H1 (cell line): ENCODE data around the gene TRDMT1. TPM values are rescaled to one million over a fixed set of nuclear protein-coding genes. Genes with fewer than 3 reads are reported as not detected.

Experiments used
- CTCF ChIA-PET: fragments of 300-600 bp; sonication (Branson Sonifier 250); formaldehyde crosslinking; loops from one replicate; lab custom pipeline; 2021; ENCODE audit not compliant: partially characterized antibody; lab: Charles Lee
- POLR2A ChIA-PET: fragments of 300-600 bp; sonication (Branson Sonifier 250); formaldehyde crosslinking; loops from one replicate; lab custom pipeline; 2021; ENCODE audit warnings: inconsistent platforms; ENCODE audit not compliant: partially characterized antibody; lab: Charles Lee
- DNase-seq, 2 experiments: peaks; one replicate each; pipeline versions ENCODE4 v3.0.0 to v3.0.0-alpha.2; 2010 to 2022; ENCODE audit warnings: low spot score in 2 of 2, low read depth in 1 of 2, mixed read lengths in 1 of 2
- FAIRE-seq: peaks from 2 replicates; lab custom pipeline; 2011; peaks lifted over from hg19 to GRCh38; lab: Jason Lieb, UNC
- H2AFZ ChIP-seq: 2 replicates; pipeline ENCODE4 v1.8.1; 2012; ENCODE audit warnings: low read length, inconsistent platforms
- H2AK5ac ChIP-seq: 2 replicates; pipeline ENCODE4 v1.6.1; 2013; ENCODE audit warnings: low read depth, low read length
- H2BK120ac ChIP-seq: replicated peaks from 2 replicates; pipeline ENCODE3; 2013; ENCODE audit warnings: low read depth, low read length, inconsistent platforms
- H2BK12ac ChIP-seq: 2 replicates; pipeline ENCODE4 v1.6.1; 2013; ENCODE audit warnings: low read depth, low read length
- H2BK15ac ChIP-seq: 2 replicates; pipeline ENCODE4 v1.6.1; 2013; ENCODE audit warnings: low read length
- H2BK20ac ChIP-seq: 2 replicates; pipeline ENCODE4 v1.6.1; 2013; ENCODE audit warnings: low read length
- H2BK5ac ChIP-seq: 2 replicates; pipeline ENCODE4 v1.6.1; 2013; ENCODE audit warnings: low read depth, low read length
- H3K14ac ChIP-seq: 2 replicates; pipeline ENCODE4 v1.6.1; 2013; ENCODE audit warnings: inconsistent platforms; ENCODE audit not compliant: insufficient read length
- H3K18ac ChIP-seq: 2 replicates; pipeline ENCODE4 v1.6.1; 2013; ENCODE audit warnings: low read length; ENCODE audit errors: extremely low read depth
- H3K23ac ChIP-seq: 2 replicates; pipeline ENCODE4 v1.6.1; 2013; ENCODE audit warnings: inconsistent platforms; ENCODE audit not compliant: insufficient read length
- H3K23me2 ChIP-seq: 2 replicates; pipeline ENCODE4 v1.6.1; 2013; ENCODE audit warnings: low read depth, low read length
- H3K27ac ChIP-seq: 2 replicates; pipeline ENCODE4 v1.6.1; 2011; ENCODE audit warnings: low read depth, low read length, inconsistent platforms
- H3K27me3 ChIP-seq, 4 experiments: replicated peaks in 1 of 4; 1 replicate in 1 of 4; 2 replicates in 3 of 4; pipeline versions ENCODE4 v1.6.1 to v1.8.1; 2011 to 2013; ENCODE audit warnings: low read length in 3 of 4, mild to moderate bottlenecking in 3 of 4, inconsistent platforms in 2 of 4, mixed read lengths in 2 of 4, moderate library complexity in 1 of 4; ENCODE audit not compliant: control insufficient read depth in 3 of 4, insufficient read depth in 3 of 4; ENCODE audit errors: extremely low read depth in 1 of 4
- H3K36me3 ChIP-seq, 4 experiments: 2 replicates each; pipeline versions ENCODE4 v1.6.1 to v1.8.1; 2011 to 2013; ENCODE audit warnings: mild to moderate bottlenecking in 4 of 4, low read length in 3 of 4, moderate library complexity in 2 of 4, control low read depth in 1 of 4, inconsistent platforms in 1 of 4; ENCODE audit not compliant: insufficient read depth in 4 of 4, control insufficient read depth in 2 of 4
- H3K4ac ChIP-seq: replicated peaks from 2 replicates; pipeline ENCODE3; 2013; ENCODE audit warnings: low read length, low read depth, mixed read lengths, inconsistent platforms; ENCODE audit not compliant: insufficient read length
- H3K4me1 ChIP-seq, 4 experiments: replicated peaks in 1 of 4; 1 replicate in 1 of 4; 2 replicates in 3 of 4; pipeline versions ENCODE4 v1.6.1 to v1.8.1; 2011 to 2013; ENCODE audit warnings: low read length in 3 of 4, inconsistent platforms in 2 of 4, mixed read lengths in 1 of 4; ENCODE audit not compliant: insufficient read depth in 4 of 4, control insufficient read depth in 3 of 4
- H3K4me2 ChIP-seq, 2 experiments: 2 replicates each; pipeline versions ENCODE4 v1.6.1 to v1.8.1; 2011 to 2013; ENCODE audit warnings: low read depth in 2 of 2, low read length in 2 of 2, control low read depth in 1 of 2, inconsistent platforms in 1 of 2, mild to moderate bottlenecking in 1 of 2; ENCODE audit not compliant: insufficient read depth in 1 of 2
- H3K4me3 ChIP-seq, 4 experiments: fragments of 200-600, 300-600 bp in 1 of 4; sonication (generic), shearing (Covaris generic), sonication (Bioruptor Twin) in 1 of 4; 2 replicates each; pipeline versions ENCODE4 v1.5.1 to v1.8.1; 2011 to 2016; ENCODE audit warnings: low read length in 4 of 4, low read depth in 3 of 4, control low read depth in 2 of 4, inconsistent platforms in 2 of 4, mild to moderate bottlenecking in 2 of 4, mixed read lengths in 1 of 4, moderate library complexity in 1 of 4; ENCODE audit not compliant: insufficient read depth in 2 of 4; ENCODE audit errors: extremely low read depth in 1 of 4
- H3K56ac ChIP-seq: replicated peaks from 2 replicates; pipeline ENCODE3; 2013; ENCODE audit warnings: low read depth, mild to moderate bottlenecking, mixed read lengths, low read length, inconsistent platforms; ENCODE audit not compliant: insufficient read length
- H3K79me1 ChIP-seq: 2 replicates; pipeline ENCODE4 v1.6.1; 2013; ENCODE audit warnings: low read depth, low read length, control low read depth
- H3K79me2 ChIP-seq, 2 experiments: 2 replicates each; pipeline versions ENCODE4 v1.6.1 to v1.8.1; 2012 to 2013; ENCODE audit warnings: low read length in 2 of 2, mild to moderate bottlenecking in 2 of 2, inconsistent platforms in 1 of 2; ENCODE audit not compliant: insufficient read depth in 2 of 2, control insufficient read depth in 1 of 2
- H3K9ac ChIP-seq, 4 experiments: replicated peaks in 1 of 4; 1 replicate in 1 of 4; 2 replicates in 3 of 4; pipeline versions ENCODE4 v1.6.1 to v1.8.1; 2011 to 2013; ENCODE audit warnings: low read depth in 3 of 4, low read length in 3 of 4, control low read depth in 2 of 4, mild to moderate bottlenecking in 2 of 4, moderate library complexity in 2 of 4, inconsistent platforms in 1 of 4; ENCODE audit errors: extremely low read depth in 1 of 4
- H3K9me3 ChIP-seq, 2 experiments: 2 replicates each; pipeline versions ENCODE4 v1.6.1 to v1.8.1; 2012 to 2013; ENCODE audit warnings: mild to moderate bottlenecking in 2 of 2, moderate library complexity in 2 of 2, control low read depth in 1 of 2, inconsistent platforms in 1 of 2, low read depth in 1 of 2, low read length in 1 of 2, mixed read lengths in 1 of 2; ENCODE audit not compliant: insufficient read depth in 2 of 2
- H4K20me1 ChIP-seq, 2 experiments: replicated peaks in 1 of 2; 2 replicates each; pipeline versions ENCODE3 to v1.8.1; 2011 to 2013; ENCODE audit warnings: inconsistent platforms in 2 of 2, low read length in 2 of 2, mild to moderate bottlenecking in 1 of 2; ENCODE audit not compliant: insufficient read depth in 2 of 2, control insufficient read depth in 1 of 2
- H4K5ac ChIP-seq: 2 replicates; pipeline ENCODE4 v1.6.1; 2013; ENCODE audit warnings: low read length, low read depth, mixed read lengths, inconsistent platforms; ENCODE audit not compliant: insufficient read length
- H4K8ac ChIP-seq: 2 replicates; pipeline ENCODE4 v1.8.0; 2013; ENCODE audit warnings: mild to moderate bottlenecking, moderate library complexity, low read length, inconsistent platforms; ENCODE audit not compliant: insufficient read depth; ENCODE audit errors: extremely low read depth
- H4K91ac ChIP-seq: replicated peaks from 2 replicates; pipeline ENCODE3; 2013; ENCODE audit warnings: low read length, mixed read lengths, inconsistent platforms; ENCODE audit not compliant: insufficient read length
- BCL11A ChIP-seq, 2 experiments: IDR thresholded peaks; one replicate each; pipeline ENCODE4 v1.6.1; 2011; ENCODE audit warnings: low read depth in 2 of 2, low read length in 2 of 2, mild to moderate bottlenecking in 2 of 2
- BRCA1 ChIP-seq: IDR thresholded peaks from 2 replicates; pipeline ENCODE4 v1.6.1; 2012; ENCODE audit warnings: low read depth, low read length, improper control_type of control experiment
- CEBPB ChIP-seq: IDR thresholded peaks from 2 replicates; pipeline ENCODE4 v1.6.1; 2012; ENCODE audit warnings: low read depth, low read length
- CHD1 ChIP-seq: IDR thresholded peaks from 2 replicates; pipeline ENCODE4 v1.6.1; 2012; ENCODE audit warnings: low read depth, low read length, improper control_type of control experiment
- GTF2F1 ChIP-seq: IDR thresholded peaks from 2 replicates; pipeline ENCODE4 v1.6.1; 2012; ENCODE audit warnings: low read depth, low read length, improper control_type of control experiment, borderline replicate concordance
- HDAC2 ChIP-seq, 2 experiments: fragments of 300-600 bp in 1 of 2; sonication (generic) in 1 of 2; IDR thresholded peaks; 2 replicates each; pipeline ENCODE4 v1.6.1; 2011 to 2012; ENCODE audit warnings: low read depth in 2 of 2, low read length in 2 of 2, mild to moderate bottlenecking in 2 of 2, moderate library complexity in 2 of 2, borderline replicate concordance in 1 of 2, inconsistent platforms in 1 of 2
- HDAC6 ChIP-seq: IDR thresholded peaks from one replicate; pipeline ENCODE4 v1.7.1; 2012; ENCODE audit warnings: low read depth, mild to moderate bottlenecking, inconsistent platforms, low read length, moderate library complexity
- KDM1A ChIP-seq: fragments of 200-600, 300-600 bp; sonication (generic); IDR thresholded peaks from 2 replicates; pipeline ENCODE4 v1.7.1; 2016; ENCODE audit warnings: mild to moderate bottlenecking, low read length, borderline replicate concordance
- KDM5A ChIP-seq: fragments of 200-600 bp; IDR thresholded peaks from 2 replicates; pipeline ENCODE4 v1.7.1; 2012; ENCODE audit warnings: mild to moderate bottlenecking, low read length, inconsistent platforms, mixed read lengths
- RNF2 ChIP-seq: fragments of 200-900, 300-1000 bp; sonication (generic); IDR thresholded peaks from 2 replicates; pipeline ENCODE4 v1.7.1; 2016; ENCODE audit warnings: borderline replicate concordance, low read depth, mild to moderate bottlenecking, antibody characterized with exemption, low read length; ENCODE audit not compliant: poor library complexity, severe bottlenecking; ENCODE audit errors: missing control alignments
- SIRT6 ChIP-seq: IDR thresholded peaks from one replicate; pipeline ENCODE4 v1.7.1; 2012; ENCODE audit warnings: low read length, inconsistent platforms
- SRF ChIP-seq: IDR thresholded peaks from 2 replicates; pipeline ENCODE4 v1.6.1; 2011; ENCODE audit warnings: mild to moderate bottlenecking, low read depth, low read length, moderate library complexity
- TBP ChIP-seq: IDR thresholded peaks from 2 replicates; pipeline ENCODE4 v1.6.1; 2011; ENCODE audit warnings: low read depth, low read length, improper control_type of control experiment
- TCF12 ChIP-seq: IDR thresholded peaks from 2 replicates; pipeline ENCODE4 v1.6.1; 2011; ENCODE audit warnings: low read depth, mild to moderate bottlenecking, low read length
- YY1 ChIP-seq: IDR thresholded peaks from 2 replicates; pipeline ENCODE4 v1.6.1; 2011; ENCODE audit warnings: low read depth, mild to moderate bottlenecking, low read length
- WGBS, 2 experiments: shearing (Covaris generic) in 1 of 2; methylation state at CpG; one replicate each; pipeline versions ENCODE4 v1.1.6 to v1.1.7; 2013 to 2015; ENCODE audit warnings: low lambda C conversion rate in 2 of 2, mixed read lengths in 2 of 2, inconsistent platforms in 1 of 2, low coverage in 1 of 2, missing lambda C conversion rate in 1 of 2; ENCODE audit not compliant: insufficient replicate concordance in 2 of 2, insufficient coverage in 1 of 2, insufficient read length in 1 of 2; ENCODE audit errors: extremely low coverage in 1 of 2, missing lambda C conversion rate in 1 of 2; 5-methylcytosine and 5-hydroxymethylcytosine counted together
- polyA plus RNA-seq, 7 experiments: library from polyadenylated mRNA; depleted of rRNA in 3 of 7; stranded (reverse) in 5 of 7; unstranded in 2 of 7; fragments of >200 nt in 5 of 7; fragments of 200-250 nt in 2 of 7; gene quantifications; 1 replicate in 5 of 7; 2 replicates in 1 of 7; 4 replicates in 1 of 7; pipeline versions ENCODE4 v1.2.1 to v1.2.3, GENCODE V29; 2011 to 2013; ENCODE audit warnings: missing spikeins in 2 of 7, mixed read lengths in 2 of 7
- total RNA-seq: library from RNA; stranded (reverse); fragmentation: NEBNext Ultra II Directional; extraction: Animal tissue kit (Norgen Biotek cat#: 25700); gene quantifications from 2 replicates; pipeline ENCODE4 v1.2.1, GENCODE V29; 2021

Gene TRDMT1
- total and polyA plus RNA-seq, 2 of the 8 experiments (the other 6 are each of a cell fraction or from before 2014, with no cell fraction given), result 7.4 to 21.4 TPM

DNA sequence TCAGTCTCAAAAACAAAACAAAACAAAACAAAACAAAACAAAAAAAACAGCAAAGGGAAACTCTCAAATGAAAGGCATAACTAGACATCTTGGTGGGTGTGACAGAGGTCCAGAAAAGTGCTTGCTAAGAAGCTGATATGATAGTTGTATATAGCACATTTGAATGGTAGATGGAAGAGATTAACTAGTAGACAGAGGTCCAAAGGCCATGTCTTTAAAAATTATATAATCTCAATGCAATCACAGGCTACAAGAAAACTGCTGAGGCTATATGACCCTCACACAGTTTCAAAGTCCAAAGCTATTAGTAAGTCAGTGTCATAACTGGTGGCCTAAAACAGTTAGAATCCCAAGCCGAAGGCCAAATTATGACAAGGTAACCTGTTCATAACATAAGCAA lies 56.2 kb downstream of the TRDMT1 start:
- no peak overlapping the region for H4K5ac ChIP-seq
- H3K4me1 ChIP-seq, result 0 out of 7 replicates have a peak, but pooled peaks cover 0 to 2% (median 0%) of the 10 kb centered on the region in 4 experiments
- CTCF ChIA-PET, result interaction anchor here (0.6 to 1.0 kb wide), 3 partner anchors 67 to 85 kb away, joined by 3 to 4 read pairs (median 3); no protein-coding TSS in a partner anchor
- no peak overlapping the region for H2BK5ac ChIP-seq
- peaks cover 0 to 3% (median 0%) of the 10 kb centered on the region in 4 experiments; a peak in 1 of 8 replicates for H3K36me3 ChIP-seq
- no peak overlapping the region for H4K8ac ChIP-seq
- H2BK120ac ChIP-seq, result no peak overlapping the region
- H2BK20ac ChIP-seq, result no peak overlapping the region
- H3K18ac ChIP-seq, result no peak overlapping the region
- no peak overlapping the region for H3K4me2 ChIP-seq
- no peaks in the 10 kb centered on the region for H4K20me1 ChIP-seq
- no peak overlapping the region for H4K91ac ChIP-seq
- H3K4ac ChIP-seq, result no peak overlapping the region
- no peak overlapping the region for H3K27ac ChIP-seq
- no peaks in the 10 kb centered on the region for H3K27me3 ChIP-seq
- no peak overlapping the region for H2AFZ ChIP-seq
- no peak overlapping the region for H2AK5ac ChIP-seq
- DNase-seq (no peak), FAIRE-seq (no peak)
- H2BK15ac ChIP-seq, result no peak overlapping the region
- no peak overlapping the region for H3K23ac ChIP-seq
- 94% methylated on average over 1 of the region's 1 CpG; no CpG with 5 or more reads in 1 of the 2 experiments for WGBS, 2 experiments
- H3K23me2 ChIP-seq, result no peaks in the 10 kb centered on the region
- no peak overlapping the region for H3K4me3 ChIP-seq
- H2BK12ac ChIP-seq, result no peak overlapping the region
- no peaks in the 10 kb centered on the region for H3K79me1 ChIP-seq
- POLR2A ChIA-PET, result interaction anchor here (1.7 kb wide), 1 partner anchor 10 kb away, joined by 7 read pairs; no protein-coding TSS in a partner anchor
- H3K9ac ChIP-seq, result no peak overlapping the region
- no peak overlapping the region for H3K14ac ChIP-seq
- no peaks in the 10 kb centered on the region for H3K79me2 ChIP-seq
- H3K9me3 ChIP-seq, result no peaks in the 10 kb centered on the region
- H3K56ac ChIP-seq, result no peak overlapping the region
- no peak for TF ChIP-seq KDM5A
- no peak for TF ChIP-seq HDAC6
- TF ChIP-seq GTF2F1, result no peak
- TF ChIP-seq YY1, result no peak
- TF ChIP-seq BCL11A (IDR thresholded peaks at IDR 0.05; ENCODE audit: low read depth in 2 of 2, low read length in 2 of 2), result no peak
- no peak for TF ChIP-seq TBP
- no peak for TF ChIP-seq CEBPB
- no peak for TF ChIP-seq CHD1
- TF ChIP-seq TCF12, result no peak
- no peak for TF ChIP-seq BRCA1
- no peak for TF ChIP-seq RNF2
- TF ChIP-seq SRF, result no peak
- TF ChIP-seq HDAC2 (IDR thresholded peaks at IDR 0.05; ENCODE audit: borderline replicate concordance in 1 of 2, low read depth in 2 of 2, low read length in 2 of 2), result no peak
- TF ChIP-seq KDM1A, result no peak
- no peak for TF ChIP-seq SIRT6
